MM.1S (cell line): ENCODE results near the gene GALNTL6.

Experiments
- CTCF ChIP-seq: fragments of 300-600 bp; sonication (generic); IDR thresholded peaks from 2 replicates; pipeline ENCODE4 v1.5.1; 2016; ENCODE audit warnings: antibody characterized with exemption, low read length, mixed read lengths
- EZH2 ChIP-seq: fragments of 300-600 bp; sonication (generic); optimal IDR thresholded peaks from 2 replicates; pipeline ENCODE3; 2017; ENCODE audit warnings: low read depth, mild to moderate bottlenecking, antibody characterized with exemption, low read length, mixed read lengths

- TF ChIP-seq CTCF (no peak), EZH2 (no peak)
Observed at GRCh38 chr4:172127168-172127567, 314.0 kb downstream of the GALNTL6 start.
